ENCODE data around the gene LRMDA.

DNA sequence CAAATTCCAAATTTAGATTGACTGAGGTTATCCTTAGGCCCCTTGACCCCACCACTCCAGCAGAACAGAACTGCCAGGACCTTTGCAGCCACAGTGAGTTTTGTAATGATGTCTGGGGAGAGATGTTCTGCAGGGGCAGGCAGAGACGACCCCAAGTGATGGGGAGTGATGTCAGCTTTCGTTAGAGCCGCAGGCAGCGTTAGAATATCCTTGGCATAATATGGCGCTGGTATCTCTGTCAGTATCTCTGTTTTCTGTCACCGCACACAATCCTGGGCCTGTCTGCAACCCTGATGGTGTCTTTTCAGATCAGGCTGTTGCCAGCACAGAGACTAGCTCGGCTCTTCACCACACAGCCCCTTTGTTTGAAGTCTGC lies 1122.6 kb downstream of the LRMDA start:
- TF ChIP-seq, protein P1, sequence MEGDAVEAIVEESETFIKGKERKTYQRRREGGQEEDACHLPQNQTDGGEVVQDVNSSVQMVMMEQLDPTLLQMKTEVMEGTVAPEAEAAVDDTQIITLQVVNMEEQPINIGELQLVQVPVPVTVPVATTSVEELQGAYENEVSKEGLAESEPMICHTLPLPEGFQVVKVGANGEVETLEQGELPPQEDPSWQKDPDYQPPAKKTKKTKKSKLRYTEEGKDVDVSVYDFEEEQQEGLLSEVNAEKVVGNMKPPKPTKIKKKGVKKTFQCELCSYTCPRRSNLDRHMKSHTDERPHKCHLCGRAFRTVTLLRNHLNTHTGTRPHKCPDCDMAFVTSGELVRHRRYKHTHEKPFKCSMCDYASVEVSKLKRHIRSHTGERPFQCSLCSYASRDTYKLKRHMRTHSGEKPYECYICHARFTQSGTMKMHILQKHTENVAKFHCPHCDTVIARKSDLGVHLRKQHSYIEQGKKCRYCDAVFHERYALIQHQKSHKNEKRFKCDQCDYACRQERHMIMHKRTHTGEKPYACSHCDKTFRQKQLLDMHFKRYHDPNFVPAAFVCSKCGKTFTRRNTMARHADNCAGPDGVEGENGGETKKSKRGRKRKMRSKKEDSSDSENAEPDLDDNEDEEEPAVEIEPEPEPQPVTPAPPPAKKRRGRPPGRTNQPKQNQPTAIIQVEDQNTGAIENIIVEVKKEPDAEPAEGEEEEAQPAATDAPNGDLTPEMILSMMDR (IDR thresholded peaks at IDR 0.05): no peak
- TF ChIP-seq POLR2A (IDR thresholded peaks at IDR 0.05): no peak

Measured in adrenal gland (tissue), 5 donors.